Nephron progenitor cell (in vitro differentiated cells): ENCODE results near the gene TGM5.
"Not testable (repeated sequence)": the region's sequence is repeated elsewhere in the genome, so short reads cannot be mapped to it uniquely, and the experiment has no call there.

Source experiments
- DNase-seq: peaks from one replicate; pipeline ENCODE4 v3.0.0; 2021
- H3K27ac Mint-ChIP-seq: 2 replicates; pipeline ENCODE4 v1.8.0; 2021; ENCODE audit warnings: mild to moderate bottlenecking, moderate library complexity, mixed read lengths
- H3K27me3 Mint-ChIP-seq: 2 replicates; pipeline ENCODE4 v1.8.0; 2021; ENCODE audit warnings: mild to moderate bottlenecking, low read depth, mixed read lengths; ENCODE audit not compliant: poor library complexity
- H3K36me3 Mint-ChIP-seq: 2 replicates; pipeline ENCODE4 v1.8.0; 2021; ENCODE audit warnings: low read depth, mixed read lengths
- H3K4me1 Mint-ChIP-seq: 2 replicates; pipeline ENCODE4 v1.8.0; 2021; ENCODE audit warnings: mixed read lengths
- H3K4me3 Mint-ChIP-seq: 2 replicates; pipeline ENCODE4 v1.8.0; 2021; ENCODE audit warnings: mild to moderate bottlenecking, moderate library complexity, mixed read lengths
- H3K9me3 Mint-ChIP-seq: 2 replicates; pipeline ENCODE4 v1.8.0; 2021; ENCODE audit warnings: mild to moderate bottlenecking, moderate library complexity, mixed read lengths
- CTCF ChIP-seq: fragments of 200-600 bp; sonication (generic); IDR thresholded peaks from 2 replicates; pipeline ENCODE4 v1.5.0; 2021; ENCODE audit warnings: antibody characterized with exemption

The TGM5 gene

GRCh38 chr15:43274136-43274535 lies 7.4 kb upstream of the TGM5 start:
- H3K36me3 Mint-ChIP-seq = no peaks in the 10 kb centered on the region
- no peak overlapping the region for H3K4me3 Mint-ChIP-seq
- peaks cover 27% of the 10 kb centered on the region for H3K27me3 Mint-ChIP-seq
- no peak overlapping the region for H3K27ac Mint-ChIP-seq
- no peak for TF ChIP-seq CTCF
- peaks cover 10% of the 10 kb centered on the region for H3K9me3 Mint-ChIP-seq
- DNase-seq = no peak
- no peaks in the 10 kb centered on the region for H3K4me1 Mint-ChIP-seq

DNA sequence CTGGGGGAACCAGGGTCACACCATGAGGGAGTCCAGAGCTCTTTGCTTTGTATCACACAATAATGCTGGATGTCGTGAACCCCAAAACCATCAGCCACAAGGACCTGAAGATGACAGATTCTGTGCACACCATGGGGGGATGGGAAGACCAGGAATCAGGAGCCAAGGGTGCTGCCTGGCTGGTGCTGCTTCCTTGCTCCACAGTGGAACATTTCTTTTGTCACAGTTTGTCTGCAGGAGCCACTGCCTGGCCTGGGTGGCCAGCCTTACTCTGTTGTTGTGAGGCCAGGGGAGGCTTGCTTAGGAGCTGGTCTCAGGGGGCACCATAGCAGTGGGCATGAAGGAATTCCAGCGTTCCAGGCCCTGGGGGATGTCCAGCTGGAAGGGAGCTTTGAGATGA lies 6.5 kb upstream of the TGM5 start:
- Mint-ChIP-seq H3K27ac (no peak overlapping the region), H3K4me3 (no peak overlapping the region), H3K4me1 (no peaks in the 10 kb centered on the region), H3K9me3 (peaks cover 10% of the 10 kb centered on the region), H3K36me3 (no peaks in the 10 kb centered on the region), H3K27me3 (peaks cover 31% of the 10 kb centered on the region)
- no peak for TF ChIP-seq CTCF
- DNase-seq = no peak

DNA sequence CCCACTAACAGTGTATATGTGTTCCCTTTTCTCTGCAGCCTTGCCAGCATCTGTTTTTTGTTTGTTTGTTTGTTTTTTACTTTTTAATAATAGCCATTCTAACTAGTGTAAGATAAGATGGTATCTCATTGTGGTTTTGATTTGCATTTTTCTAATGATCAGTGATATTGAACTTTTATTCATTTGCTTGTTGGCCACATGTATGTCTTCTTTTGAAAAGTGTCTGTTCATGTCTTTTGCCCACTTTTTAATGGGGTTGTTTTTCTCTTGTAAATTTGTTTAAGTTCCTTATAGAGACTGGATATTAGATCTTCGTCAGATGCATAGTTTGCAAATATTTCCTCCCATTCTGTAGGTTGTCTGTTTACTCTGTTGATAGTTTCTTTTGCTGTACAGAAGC lies 5.2 kb upstream of the TGM5 start:
- H3K9me3 Mint-ChIP-seq, H3K4me3 Mint-ChIP-seq, H3K36me3 Mint-ChIP-seq, H3K4me1 Mint-ChIP-seq, H3K27ac Mint-ChIP-seq, DNase-seq: not testable (repeated sequence)
- H3K27me3 Mint-ChIP-seq = peaks cover 38% of the 10 kb centered on the region

DNA sequence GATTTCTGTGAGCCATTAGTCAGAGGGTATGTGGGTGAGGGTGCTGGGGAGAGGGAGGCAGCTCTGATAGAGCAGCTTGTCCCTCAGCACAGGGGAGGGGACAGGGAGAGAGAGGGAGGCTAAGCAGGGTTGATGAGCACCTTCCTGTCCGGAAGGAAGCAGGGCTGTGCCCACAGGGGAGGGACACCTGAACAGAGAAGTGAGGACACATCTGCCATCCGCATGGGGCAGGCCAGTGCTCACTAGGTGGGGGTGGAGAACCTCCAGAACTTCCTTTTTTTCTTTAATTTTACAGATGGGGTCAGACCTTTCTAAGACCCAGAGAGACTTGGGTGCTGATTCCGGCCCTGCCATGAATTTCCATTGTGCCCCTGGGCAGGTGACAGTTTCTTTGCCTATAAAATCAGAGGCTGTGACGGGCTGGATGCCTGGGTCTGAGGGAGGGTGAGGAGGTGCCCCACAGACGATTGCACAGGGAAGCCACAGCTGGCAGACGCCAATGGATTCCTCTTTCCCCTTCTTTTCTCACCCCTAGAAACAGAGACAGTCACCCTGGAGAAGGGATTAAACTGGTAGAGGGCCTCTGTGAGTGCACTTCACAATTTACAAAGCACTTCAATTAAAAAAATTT lies 4.1 kb upstream of the TGM5 start:
- no peak for TF ChIP-seq CTCF
- DNase-seq = no peak
- H3K27me3 Mint-ChIP-seq = peaks cover 48% of the 10 kb centered on the region
- no peaks in the 10 kb centered on the region for H3K4me1 Mint-ChIP-seq
- no peak overlapping the region for H3K27ac Mint-ChIP-seq
- no peaks in the 10 kb centered on the region for H3K36me3 Mint-ChIP-seq
- no peak overlapping the region for H3K4me3 Mint-ChIP-seq
- peaks cover 10% of the 10 kb centered on the region for H3K9me3 Mint-ChIP-seq

DNA sequence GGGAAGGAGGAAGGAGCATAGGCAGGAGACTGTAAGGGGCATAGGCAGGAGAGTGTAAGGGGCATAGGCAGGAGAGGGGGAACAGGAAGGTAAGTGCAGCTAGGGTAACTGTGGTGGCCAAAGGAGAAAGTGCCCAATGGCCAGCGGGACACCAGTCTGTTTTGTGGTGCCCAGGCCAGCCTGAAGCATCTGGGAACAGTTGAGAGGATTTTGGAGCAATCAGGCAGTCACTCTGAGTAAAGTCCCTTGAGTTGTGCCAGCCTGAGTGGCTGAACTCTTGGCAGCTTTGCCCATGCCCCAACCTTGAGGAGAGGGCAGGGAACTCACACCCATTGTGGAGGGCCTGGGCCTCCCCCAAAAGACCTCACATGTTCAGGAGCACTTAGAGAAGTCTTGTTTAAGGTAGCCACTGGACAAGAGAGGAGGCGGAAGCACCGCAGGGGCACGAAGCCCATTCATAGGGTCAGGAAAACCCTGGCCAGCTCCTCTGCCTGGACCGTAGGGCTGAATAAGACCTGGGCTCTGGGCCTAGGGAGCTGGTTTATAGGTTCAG lies 3.5 kb upstream of the TGM5 start:
- H3K9me3 Mint-ChIP-seq = peaks cover 10% of the 10 kb centered on the region
- no peak for TF ChIP-seq CTCF
- no peak overlapping the region for H3K27ac Mint-ChIP-seq
- no peaks in the 10 kb centered on the region for H3K4me1 Mint-ChIP-seq
- no peaks in the 10 kb centered on the region for H3K36me3 Mint-ChIP-seq
- H3K4me3 Mint-ChIP-seq = no peak overlapping the region
- H3K27me3 Mint-ChIP-seq = peaks cover 54% of the 10 kb centered on the region
- no peak for DNase-seq

GRCh38 chr15:43268111-43269105 lies 1.7 kb upstream of the TGM5 start:
- Mint-ChIP-seq H3K4me1 (no peaks in the 10 kb centered on the region), H3K9me3 (peaks cover 10% of the 10 kb centered on the region), H3K27me3 (peaks cover 64% of the 10 kb centered on the region), H3K4me3 (no peak overlapping the region), H3K27ac (no peak overlapping the region), H3K36me3 (no peaks in the 10 kb centered on the region)
- DNase-seq = peak; percentile 48
- no peak for TF ChIP-seq CTCF
